ENCODE data around the gene IL6ST.
"Not testable (repeated sequence)": the region's sequence is repeated elsewhere in the genome, so short reads cannot be mapped to it uniquely, and the experiment has no call there.

Gene IL6ST

DNA sequence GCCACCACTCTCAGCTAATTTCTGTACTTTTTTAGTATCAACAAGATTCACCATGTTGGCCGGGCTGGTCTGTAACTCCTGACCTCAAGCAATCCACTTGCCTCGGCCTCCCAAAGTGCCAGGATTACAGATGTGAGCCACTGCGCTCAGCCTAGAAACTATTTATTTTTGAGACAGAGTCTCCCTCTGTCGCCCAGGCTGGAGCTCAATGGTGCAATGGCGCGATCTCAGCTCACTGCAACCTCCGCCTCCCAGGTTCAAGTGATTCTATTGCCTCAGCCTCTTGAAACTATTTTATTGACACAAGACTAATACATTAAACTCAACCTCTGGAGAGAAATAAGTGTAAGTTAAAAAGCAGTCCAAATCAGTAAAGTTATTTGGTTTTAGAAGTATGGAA lies 34.0 kb downstream of the IL6ST start:
- no peak for DNase-seq

DNA sequence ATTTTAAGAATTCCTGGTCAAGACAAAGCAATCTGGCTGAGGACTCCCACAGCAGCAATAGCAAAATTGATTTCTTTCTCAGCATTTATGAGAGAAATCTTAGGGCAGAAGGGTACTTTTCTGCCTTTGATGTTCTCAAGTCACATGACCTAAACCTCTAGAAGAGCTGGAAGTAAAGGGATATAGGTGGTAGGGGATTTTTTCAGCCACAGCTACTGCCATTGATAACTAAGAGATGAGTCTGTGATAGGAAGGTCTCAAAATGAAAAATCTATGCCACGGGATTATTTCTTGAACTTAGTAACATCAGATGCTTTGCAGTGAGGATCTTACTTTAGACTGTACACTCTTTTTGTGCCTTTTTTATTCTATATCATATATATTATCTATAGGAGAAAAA lies 35.6 kb downstream of the IL6ST start:
- DNase-seq = no peak

DNA sequence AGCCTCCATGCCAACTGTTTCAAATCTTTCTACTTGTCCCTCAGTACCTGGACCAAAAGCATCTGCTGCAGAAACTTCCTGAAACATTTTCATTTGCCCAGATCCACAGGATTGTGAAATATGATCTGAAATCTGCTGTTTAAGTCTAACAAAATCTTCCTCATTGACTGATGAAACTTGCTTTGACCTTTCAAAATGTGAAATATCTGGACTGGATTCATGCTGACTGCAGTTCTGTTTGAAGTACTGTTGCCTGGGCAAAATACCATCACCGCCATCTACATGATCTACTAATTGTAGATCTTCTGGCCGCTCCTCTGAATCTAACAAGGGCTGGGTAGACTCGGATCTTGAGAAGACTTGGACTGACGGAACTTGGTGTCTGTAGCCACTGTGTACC lies 53.6 kb downstream of the IL6ST start:
- DNase-seq = not testable (repeated sequence)

DNA sequence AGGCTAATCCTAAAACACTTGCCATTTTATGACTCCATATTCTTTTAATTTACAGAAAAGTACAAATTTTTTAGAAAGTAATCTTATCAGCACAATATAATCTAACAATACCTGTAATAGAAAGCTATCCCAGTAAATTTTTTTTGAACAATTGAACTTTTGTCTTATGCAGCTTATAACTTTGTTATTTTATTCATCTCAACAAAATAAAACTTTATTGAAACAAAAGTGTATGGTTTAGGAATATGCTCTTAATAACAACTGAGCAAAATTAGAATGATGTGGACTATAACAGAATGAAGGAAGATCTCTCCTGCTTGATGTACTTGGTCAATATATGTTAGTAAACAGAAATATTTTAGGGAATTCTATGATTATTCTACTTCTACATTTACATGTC lies 57.2 kb downstream of the IL6ST start:
- not testable (repeated sequence) for DNase-seq

DNA sequence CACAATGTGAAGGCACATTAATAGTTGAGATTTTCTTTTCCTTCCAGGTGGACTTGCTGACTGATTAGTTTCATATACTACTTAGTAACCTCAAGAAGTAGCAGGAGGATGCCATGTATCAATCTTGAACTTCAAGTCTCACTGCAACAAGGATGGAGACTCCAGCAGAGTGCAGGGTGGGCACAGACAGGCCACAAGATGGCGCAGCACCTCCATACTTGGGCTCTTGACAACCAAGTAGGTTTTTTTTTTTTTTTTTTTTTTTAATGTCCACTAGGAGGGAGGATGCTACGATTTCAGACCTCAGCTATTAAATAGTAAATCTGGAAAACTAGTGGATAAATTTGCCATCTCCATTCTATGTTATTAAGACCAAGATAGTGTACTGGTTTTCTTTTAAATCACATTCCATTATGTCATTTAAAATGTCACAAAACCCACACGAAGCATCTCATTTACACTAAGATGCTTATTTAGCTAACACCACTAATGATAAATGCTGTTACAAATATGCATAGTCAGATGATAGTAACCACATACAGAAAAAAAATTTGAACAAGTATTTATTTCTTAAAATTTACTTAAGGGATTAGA lies 58.6 kb downstream of the IL6ST start:
- peak; percentile 80 for DNase-seq

DNA sequence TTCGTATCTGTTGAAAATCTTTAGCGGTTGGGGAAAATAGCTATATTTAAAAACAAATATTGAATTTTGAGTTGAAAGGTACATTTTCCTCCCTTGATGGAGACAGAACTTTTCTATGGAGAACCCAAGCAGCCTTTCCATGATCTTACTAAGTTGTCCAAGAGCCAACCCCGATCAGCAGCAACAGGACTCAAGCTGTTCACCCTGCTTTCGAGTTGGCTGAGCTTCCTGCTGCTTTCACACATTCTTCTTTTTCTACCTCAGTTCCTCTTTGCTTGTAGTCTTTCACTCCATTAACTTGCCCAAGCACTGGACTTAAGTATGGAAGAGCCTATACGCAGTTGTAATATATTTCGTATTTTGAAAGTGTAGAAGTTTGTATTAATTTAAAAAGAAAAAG lies 59.4 kb downstream of the IL6ST start:
- DNase-seq = no peak

DNA sequence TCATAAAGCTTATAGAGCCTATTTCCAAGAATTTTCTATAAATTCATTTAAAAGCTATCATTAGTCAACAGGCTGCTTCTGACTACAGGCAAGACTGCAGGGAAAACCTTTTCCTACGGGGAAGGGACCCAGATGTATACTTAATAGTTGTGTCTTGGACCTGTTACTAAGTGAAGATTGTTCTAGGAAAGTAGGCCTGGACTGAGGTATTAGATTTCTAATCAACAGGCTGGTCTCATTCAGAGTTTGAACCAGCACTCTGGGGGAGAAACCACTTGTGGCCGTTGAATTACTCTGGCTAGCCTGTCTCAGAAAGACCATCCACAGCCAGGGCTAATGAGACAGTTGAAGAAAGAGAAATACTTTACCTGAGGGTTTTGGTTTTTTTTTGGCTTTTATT lies 60.0 kb downstream of the IL6ST start:
- DNase-seq = no peak

DNA sequence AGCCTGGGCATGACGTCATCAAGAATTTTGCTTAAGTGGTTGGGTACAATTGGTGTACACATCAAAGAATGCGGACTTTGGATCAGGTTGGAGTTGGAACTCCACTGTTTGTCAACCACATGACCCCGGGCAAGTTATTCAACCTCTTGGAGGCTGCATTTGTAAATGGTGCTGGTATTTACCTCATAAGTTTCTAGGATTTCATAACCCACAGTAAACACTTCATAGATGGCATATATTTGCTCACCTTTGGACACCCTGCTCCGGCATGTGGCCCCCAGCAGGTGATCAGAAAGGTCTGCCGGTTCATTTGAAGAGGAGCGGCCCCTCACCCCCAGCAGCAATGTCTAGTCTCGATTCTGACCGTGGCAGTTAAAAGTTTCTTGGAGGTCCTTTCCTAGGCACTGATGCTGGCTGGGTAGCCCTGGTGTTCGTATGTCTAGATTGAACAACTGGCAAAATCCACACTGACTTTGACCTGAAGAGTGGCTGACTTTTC lies 60.6 kb downstream of the IL6ST start:
- no peak for DNase-seq

DNA sequence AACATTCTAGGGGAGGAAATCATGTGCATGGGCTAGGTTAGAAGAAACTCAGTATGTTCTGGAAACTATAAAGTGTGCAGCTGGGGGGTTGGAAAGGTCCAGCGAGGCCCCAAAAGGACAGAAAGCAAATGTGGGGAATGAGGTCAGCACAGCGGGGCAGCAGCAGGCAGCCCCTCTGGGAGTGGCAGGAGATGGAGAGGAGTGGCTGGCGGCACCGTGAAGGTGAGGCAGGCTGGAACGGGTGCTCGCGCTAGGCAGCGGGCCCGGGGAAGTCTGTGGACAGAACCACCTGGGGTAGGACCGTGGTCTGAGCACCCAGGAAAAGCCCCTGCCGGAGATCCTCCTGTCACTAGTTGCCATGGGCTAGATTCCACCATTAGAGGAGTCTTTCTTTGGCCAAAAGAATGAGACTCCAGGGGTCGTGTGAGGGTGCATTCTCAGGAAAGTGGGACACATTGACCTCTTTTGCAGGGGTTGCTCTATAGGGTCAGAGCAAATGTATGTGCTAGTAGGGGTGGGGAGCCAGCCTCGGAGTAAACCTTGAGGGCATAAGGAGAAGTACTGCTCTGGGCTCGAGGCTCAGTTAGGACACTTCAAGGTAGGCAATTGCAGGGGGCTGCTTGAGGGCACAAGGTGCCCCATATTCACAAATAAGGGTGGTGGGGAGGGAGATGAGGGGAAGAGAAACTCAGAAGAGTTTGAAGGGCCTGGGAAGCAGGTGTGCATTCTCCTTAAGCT lies 61.2 kb downstream of the IL6ST start:
- no peak for DNase-seq

DNA sequence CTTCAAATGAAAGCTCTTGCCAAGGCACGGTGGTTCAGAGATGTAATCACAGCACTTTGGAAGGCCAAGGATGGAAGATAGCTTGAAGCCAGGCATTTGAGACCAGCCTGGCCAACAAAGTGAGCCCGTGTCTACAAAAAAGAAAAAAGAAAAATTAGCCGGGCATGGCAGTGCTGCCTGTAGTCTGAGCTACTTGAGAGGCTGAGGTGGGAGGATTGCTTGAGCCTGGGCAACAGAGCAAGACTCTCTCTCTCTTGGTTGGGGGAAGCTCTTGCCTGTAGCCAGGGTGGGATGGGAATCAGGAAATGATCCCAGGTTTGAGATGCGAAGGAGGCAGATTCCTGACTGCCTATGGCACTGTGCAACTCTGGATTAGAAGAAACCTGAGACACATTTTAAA lies 62.1 kb downstream of the IL6ST start:
- no peak for DNase-seq

DNA sequence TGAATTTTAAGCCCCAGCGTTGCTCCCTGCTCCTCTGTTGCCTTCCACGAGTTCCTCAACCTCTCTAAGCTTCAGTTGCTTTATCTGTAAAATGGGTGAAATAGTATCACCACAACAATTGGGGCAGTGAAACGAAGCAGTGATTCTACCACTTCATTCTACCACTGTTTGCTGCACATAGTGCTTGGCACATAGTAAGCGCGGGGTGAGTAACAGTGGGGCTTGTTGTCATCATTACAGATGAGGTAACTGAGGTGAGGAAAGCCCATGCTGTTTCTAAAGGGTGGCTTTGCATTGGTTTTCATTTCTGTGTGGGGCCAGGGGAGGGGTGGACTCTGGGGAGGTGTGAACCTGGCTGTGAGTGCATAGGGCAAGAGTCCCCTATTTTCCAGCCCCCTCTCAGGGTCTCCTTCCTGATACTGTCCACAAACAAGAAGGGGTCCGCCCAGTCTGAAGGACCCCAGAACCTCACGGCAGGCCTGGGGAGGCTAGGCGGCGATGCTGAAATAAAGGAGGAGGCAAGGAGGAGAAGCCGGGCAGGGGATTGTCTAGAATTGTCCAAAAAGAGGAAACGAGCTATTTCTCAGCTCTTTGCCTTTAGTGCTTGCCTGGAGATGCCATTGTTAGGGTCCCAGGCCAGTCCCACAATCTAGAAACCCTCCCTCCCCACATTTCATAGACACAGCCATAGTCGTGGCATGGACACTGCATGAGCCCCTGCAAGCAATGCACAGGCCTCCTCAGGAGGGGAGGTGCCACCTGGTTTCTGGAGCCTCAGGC lies 65.6 kb downstream of the IL6ST start:
- no peak for DNase-seq

DNA sequence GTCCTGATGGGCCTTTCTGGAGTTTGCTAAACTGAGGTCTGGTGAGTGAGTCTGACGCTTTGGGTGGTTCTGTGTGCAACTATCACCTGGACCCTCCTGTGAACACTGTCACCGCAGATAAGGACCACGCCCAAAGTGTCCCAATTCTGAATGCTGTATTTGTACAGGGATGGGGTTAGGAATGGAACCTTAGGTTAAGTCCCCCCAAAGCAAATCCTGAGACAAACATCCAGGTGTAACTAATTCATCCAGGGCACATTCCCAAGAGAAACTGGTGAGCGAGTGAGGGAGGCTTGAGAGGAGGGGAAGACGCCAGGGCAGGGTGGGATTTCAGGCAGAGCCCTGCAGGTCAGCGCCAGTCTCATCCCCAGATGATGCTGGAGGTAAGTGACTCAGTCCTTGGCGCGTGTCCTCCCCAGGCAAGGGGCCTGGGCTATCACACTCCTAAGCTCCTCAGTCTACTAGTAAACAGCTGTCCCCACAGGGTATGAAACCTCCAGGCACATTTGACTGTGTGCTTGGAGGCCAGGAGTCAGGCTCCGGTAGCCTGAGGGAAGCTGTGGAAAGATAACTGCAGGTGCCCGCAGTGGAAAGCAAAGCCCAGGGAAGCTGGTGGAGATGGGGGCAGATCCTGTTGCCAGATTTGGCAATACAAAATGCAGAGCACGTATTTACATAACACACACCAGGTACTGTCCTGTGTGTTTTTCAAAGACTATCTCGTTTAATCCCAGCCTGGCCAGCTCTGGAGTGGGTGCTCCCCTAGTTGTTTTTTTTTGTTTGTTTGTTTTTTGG lies 66.7 kb downstream of the IL6ST start:
- DNase-seq = no peak

DNA sequence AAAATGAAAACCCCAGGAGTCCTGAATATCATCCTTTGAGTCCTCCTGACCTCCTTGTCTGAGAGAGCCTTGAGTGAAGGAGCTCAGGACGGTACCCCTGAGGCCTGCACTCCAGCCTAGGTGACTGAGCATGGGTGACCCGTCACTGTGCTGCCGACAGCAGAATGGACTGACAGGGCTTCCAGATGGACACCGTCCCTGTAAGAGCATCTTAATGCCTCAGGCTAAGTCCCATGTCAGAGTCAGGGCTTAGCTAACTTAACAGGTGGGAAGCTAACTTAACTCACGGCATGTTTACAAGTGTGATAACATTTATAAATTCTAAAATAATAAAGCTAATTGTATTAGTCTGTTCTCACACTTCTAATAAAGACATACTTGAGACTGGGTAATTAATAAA lies 68.3 kb downstream of the IL6ST start:
- no peak for DNase-seq

DNA sequence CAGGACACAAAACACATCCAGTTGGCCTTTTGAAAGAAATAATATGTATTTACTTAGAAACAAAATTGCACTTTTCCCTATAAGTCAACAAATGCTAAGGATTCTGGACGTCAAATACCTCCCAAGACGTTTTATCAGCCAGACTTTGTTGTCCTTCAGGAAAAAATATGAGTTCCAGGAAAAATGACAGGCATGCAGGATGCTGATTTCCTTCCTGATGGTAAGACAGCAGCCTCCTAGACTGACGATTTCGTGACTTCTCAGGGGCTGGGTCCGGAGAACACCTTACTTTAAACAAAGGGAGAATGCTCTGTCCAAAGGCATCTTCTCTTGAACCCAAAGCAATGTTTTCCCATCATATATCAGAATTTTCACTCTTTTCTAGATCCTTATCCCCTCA lies 69.1 kb downstream of the IL6ST start:
- DNase-seq = no peak

DNA sequence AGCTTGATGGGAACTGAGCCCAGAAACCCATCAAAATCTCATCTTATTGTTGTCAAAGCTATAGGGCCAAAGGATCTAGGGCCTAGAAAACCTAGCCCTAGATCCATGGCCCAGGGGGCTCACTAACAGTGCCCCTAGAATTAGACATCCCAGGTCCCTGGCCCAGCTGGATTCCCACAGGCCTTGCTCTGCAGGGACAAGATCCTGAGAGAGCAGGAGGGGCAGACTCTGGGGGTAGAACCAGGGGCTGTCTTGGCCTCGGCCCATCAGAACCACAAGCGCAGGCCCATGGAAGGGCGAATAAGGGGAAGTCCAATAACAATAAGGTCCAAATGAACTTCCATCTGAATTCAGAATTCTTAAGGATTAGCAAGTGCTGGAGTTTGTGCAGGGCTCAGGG lies 69.6 kb downstream of the IL6ST start:
- DNase-seq = no peak

DNA sequence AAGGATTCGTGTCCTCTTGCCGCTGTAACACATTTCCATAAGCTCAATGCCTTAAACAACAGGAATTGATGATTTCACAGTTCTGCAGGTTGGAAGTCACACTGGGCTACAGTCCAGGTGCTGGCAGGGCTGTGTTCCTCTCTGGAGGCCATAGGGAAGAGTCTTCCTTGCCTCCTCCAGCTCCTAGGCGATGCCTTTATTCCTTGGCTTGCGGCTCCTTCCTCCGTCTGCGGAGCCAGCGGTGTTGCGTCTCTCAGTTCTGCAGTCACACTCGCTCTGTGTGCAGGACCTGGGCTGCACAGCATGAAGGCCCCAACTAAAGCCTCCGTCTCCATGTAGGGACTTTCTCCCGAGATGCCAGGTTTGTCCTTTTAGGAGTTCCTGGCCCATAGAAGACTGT lies 70.0 kb downstream of the IL6ST start:
- no peak for DNase-seq

DNA sequence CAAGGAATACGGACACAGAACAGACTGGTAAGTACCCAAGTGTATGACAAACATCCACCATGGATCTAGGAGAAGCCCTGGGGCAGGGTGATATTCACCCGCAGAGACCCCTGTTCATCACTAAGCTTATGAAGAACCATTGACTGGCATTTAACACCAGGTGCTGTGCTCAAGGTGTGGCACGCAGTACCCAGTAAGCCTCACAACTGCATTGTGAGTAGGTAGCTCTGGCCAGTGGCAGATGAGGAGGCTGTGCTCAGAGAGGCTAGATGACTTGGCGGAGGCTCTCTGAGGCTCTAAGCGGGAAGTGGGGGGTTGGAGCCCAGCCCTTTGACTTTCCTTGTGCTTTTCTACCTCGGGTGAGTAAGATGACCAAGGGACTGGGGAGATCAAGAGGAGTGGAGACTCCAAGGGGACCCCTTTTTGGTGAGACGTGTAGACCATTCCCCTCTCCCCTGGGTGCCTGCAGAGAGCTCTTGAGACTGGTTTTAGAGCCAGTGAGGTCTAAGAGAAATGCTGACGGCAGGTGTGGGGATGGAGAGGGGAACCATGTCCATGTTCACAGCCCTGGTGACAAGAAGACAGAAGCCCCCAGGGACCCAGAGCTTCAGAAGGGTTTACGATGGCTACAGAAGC lies 70.8 kb downstream of the IL6ST start:
- no peak for DNase-seq

DNA sequence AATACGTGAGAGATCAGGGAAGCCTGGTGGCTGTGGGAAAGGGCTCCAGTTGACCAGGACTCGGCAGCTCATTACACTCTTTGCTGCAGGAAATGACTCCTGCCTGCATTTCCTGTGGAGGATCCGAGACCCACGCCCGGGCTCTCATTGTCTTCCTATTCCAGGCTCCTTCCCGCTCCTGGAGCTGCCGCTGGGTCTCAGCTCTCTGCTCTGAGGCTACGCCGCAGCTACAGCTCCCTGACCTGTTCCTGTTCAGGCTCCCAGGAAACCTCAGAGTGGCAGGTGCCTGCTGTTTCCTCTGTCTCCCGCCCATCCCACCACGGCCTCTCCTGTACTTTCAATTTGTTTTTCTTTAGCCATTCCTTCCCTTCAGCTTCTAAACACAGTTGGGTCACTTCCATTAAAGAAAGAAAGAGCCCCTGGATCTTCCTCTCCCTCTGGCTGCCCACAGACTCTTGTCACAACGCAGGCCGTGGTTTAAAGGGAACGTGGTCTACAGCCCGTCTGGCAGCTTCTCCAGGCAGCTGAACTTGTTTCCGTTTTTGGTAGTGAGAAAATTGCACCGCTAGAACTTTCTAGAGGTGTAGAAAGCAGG lies 71.5 kb downstream of the IL6ST start:
- no peak for DNase-seq

DNA sequence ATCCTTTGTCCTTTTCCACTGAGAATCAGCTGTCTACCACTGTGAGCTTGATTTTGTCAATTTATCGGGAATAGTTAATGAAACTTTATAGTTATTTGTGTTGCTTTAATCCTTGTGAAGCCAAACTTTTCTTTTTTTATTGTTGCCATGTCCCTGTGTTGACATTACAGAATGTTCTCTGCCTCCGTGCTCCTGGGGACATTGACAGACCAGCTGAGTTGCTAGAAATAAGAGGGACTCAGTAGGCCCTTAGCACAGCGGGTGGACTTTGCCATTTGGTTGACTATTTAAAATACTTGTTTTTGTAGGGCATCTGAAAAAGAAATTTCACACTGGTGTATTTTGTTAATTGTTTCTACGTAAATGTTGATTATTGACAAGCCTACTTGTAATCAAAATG lies 73.1 kb downstream of the IL6ST start:
- no peak for DNase-seq

DNA sequence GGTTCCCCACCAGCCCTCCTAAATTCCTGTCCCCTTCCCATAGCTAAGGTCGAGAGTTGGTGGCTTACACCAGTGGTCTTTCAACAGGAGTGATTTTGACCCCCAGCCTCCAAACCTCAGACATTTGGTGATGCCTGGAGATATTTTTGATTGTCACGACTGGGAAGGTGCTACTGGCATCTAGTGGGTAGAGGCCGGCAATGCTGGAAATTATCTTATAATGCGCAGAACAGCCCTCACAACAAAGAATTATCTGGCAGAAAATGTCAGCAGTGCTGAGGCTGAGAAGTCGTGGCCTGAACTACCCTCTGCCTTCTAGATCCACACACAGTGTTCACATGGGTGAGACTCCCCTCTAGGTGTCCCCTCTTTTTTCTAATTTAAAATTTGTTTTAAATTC lies 74.0 kb downstream of the IL6ST start:
- no peak for DNase-seq

DNA sequence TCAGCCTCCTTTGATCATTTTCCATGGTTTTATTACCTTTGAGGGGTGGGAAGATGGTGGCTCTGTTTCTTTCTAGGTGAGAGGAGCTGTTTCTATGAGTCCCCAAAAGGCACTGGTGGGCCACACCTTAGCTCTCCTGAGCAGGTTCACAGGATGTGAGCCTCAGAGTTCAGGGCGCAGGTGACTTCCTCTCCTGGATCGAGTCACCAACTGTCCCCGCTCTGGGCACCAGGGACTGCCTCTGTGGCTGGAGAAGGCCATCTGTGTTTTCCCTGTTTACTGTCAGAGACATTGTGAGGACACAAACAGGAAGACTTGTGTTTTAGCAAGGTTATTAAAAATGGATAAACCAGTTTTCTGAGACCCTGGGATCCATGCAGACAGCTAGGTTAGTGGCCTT lies 75.1 kb downstream of the IL6ST start:
- DNase-seq = no peak
